T-helper 22 cell (primary cell): Measurements from ENCODE around the gene MEIOC.
"Not testable (repeated sequence)": the region's sequence is repeated elsewhere in the genome, so short reads cannot be mapped to it uniquely, and the experiment has no call there.

Source experiments
- DNase-seq: peaks from one replicate; pipeline ENCODE4 v3.0.0-alpha.2; 2020; ENCODE audit warnings: low read depth

Gene MEIOC

DNA sequence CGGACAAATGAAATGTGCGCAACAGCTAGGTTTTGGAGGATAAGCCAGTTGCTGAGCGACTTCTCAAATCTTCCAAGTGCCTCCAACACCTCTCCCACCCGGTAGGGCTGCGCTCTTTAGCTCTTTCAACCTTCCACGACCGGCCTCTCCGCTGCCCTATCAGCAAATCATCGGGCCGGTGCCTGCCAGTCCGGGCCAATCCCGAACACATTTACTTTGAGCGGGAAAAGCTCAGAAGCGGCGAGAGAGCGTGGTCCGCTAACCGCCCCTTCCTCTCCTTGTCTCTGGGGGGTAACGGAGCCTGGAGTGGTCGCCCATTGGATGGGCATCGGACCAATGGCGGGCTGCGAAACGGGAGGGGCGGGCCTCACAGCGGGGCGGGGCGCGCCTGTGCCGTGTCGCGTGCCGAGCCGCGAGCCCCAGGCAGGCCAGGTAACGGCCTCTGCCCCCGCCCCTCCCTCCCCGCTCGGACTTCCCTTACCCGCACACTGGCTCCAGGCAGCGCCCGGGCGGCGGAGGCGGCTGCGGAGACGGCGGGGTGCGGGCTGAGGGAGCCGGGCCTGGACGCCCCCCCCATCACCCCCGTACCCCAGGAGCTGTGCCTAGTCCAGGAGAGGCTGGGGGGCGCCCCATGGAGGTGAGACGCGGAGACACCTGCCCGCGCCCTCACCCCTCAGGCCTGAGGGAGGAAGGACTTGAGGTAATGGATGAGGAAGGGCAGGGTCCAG lies at the start of gene MEIOC:
TSS of gene MEIOC (plus strand) at position 486 of the 728 bp plus-strand sequence. CDS start at position 632, 146 bp downstream.
- no peak for DNase-seq

DNA sequence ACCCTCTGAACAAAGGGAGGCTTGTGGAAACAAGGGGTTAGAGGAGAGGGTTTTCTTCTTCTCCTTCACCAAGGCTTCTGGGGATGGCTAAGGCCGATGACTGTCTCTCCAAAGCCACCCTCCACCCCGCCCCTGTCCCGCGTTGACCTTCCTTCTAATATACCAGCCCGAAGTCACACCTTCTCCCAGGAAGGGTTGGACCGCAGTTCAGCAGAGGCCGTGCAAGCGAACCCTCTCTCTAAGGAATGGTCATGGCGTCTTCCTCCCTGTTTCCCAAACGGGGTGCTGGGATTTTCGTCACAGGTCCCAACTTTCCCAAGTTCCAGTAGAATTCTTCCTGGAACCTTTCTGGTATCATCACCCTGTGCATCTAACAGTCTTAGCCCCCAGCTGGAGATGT lies 49.6 kb upstream of the MEIOC start:
- no peak for DNase-seq

GRCh38 chr17:44607836-44608690 lies 48.2 kb upstream of the MEIOC start:
- no peak for DNase-seq

DNA sequence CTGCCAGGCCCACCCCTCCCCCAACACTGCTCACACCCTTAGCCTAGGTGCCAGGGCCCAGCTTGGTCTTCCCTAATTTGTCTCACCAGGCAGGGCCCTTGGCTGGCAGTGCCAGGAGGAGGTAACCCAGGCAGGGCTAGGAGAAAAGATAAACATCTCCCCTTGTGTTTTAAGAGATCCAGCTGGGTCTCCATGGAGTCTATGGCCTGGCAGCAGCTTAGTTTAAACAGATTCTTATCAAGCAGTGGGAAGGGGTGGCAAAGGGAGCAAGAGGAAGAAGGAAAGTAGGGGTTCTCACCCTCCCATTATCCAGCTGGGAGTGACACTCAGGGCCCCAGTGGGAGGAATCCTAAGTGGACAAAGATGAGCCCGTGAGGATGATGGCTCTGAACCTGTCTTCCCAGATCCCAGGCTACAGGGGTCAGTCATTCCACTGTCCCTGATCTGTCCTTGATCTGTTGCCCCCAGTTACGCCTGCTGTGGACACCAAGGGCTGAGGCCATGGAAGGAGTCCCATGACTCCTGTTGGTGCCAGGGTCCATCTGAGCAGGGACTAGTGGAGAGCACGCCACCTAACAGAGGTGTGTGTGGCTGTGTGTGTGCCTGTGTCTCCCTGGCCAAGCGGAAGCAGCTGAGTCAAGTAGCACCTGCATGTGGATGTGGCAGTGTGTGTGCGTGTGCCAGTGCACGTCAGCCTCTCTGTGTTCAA lies 47.4 kb upstream of the MEIOC start:
- no peak for DNase-seq

DNA sequence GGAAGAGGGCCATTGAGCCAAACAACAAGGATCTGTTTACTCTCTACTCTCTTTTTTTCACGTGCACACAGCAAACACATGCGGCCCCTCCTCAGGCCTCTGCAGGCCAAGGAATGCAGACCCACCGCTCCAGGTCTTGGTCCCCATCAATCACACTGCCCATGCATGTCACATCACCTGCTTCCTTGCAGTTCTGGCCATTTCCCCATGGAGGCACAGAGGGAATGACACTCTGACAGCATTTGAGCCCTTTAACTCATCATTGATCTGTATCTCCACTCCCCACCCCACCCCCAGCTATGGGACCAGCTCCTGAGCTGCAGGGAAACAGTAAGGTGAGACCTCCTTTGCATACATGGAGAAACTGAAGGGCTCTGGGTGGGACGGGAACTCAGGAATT lies 45.9 kb upstream of the MEIOC start:
- no peak for DNase-seq

DNA sequence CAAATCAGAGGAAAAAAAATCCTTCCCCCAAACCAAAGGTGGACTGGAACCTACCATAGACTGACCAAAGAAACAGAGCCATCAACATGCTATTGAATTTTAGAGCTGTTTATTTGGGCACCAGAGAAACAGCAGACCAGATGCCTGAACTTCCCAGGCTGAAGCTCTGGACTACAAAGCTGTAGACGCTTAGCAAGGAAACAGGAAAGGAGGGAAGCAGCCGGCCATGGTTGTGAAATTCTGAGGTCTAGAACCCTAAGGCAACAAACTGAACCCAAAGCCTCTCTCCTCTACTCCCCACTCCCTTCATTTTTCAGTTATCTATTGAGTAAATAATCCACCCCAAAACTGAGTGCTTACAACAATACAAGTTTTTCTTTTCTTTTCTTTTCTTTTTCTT lies 45.4 kb upstream of the MEIOC start:
- no peak for DNase-seq

DNA sequence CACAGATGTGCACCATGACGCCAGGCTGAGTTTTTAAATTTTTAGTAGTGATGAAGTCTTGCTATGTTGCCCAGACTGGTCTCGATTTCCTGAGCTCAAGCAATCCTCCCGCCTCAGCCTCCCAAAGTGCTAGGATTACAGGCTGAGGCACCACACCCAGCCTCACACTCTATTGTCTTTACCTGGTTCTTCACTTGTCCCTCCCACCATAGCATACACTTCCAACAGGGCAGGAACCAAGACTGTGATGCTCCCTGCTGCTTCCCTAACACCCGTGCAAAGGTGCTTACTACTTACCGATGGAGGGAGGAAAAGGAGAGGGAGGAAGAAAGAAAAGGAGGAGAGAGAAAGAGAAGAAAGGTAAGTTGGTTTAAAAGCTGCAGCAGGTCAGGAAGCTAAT lies 41.4 kb upstream of the MEIOC start:
- no peak for DNase-seq

DNA sequence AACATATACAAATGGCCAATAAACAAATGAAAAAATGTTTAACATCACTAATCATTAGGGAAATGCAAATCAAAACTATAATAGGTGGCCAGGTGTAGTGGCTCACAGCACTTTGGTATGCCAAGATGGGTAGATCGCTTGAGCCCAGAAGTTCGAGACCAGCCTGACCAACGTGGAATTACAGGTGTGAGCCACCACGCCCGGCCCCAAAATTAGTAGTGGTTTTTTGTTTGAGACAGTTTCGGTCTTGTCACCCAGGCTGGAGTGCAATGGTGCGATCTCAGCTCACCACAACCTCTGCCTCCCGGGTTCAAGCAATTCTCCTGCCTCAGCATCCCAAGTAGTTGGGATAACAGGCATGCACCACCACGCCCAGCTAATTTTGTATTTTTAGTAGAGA lies 37.6 kb upstream of the MEIOC start:
- DNase-seq, result not testable (repeated sequence)

GRCh38 chr17:44623070-44623725 lies 33.1 kb upstream of the MEIOC start:
- no peak for DNase-seq

DNA sequence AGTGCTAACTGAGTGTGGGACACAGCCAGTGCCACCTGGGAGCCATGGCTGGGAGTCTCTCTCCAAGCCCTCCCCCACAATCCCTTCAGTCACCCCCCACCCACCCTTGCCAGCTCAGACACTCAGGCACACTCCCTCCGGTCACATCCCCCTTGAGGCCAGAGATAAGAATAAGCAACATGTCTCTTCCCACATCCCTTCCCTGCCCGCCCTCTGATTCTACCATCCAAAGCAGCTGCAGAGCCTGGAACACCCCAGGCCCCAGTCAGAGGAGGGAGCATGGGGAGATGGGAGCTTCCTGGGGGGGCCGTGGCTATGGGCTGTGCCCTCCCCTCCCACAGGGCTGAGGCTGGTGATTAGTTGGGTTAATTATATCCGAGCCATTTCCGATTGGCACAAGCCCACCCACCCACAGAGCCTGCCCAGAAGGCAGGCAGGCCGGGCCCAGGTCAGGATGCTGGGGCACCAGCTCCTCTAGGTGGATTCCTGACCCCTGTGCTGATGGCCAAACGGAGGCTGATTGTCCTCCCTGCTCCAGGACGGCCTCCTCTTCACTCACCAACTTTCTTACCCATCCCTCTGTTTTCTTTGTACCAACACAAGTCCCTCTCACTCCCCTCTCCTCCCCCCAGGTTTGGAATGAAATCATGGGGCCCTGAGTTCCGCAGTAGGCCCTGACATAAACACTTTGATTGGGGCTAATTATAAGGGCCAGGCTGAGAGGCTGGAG lies 28.6 kb upstream of the MEIOC start:
- no peak for DNase-seq

GRCh38 chr17:44628243-44629188 lies 27.8 kb upstream of the MEIOC start:
- DNase-seq, result no peak

DNA sequence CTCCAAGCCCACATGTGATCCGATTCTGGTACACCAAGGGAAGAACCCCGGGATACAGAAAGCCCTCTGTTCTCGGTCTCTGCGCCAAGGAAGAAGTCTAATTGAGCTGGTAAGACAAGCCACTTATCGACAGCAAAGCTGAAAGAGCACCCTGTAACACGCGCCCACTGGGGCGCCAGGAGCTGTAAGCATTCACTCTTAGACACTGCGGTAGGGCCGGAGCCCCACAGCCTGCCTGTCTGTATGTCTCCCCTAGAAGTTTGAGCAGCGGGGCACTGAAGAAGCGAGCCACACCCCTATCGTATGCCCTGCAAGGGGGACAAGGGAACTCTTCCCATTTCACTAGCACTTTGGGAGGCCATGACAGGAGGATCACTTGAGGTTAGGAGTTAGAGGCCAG lies 27.0 kb upstream of the MEIOC start:
- no peak for DNase-seq

DNA sequence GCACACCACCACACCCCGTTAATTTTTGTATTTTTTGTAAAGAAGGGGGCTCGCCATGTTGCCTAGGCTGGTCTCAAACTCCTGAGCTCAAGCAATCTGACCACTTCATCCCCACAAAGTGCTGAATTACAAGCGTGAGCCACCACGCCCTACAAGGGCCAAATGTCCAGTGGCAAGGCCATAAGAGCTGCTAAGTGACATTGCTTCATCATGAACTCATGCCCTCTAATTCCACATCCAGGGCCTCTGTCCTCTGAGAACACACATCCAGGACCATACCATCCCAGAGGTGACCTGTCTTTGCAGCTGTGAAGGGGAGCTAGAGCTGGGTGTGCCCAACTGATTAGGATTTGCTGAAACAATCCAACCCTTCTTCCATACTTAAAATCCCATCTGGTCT lies 25.6 kb upstream of the MEIOC start:
- DNase-seq, result no peak

- DNase-seq, result no peak
Observed at GRCh38 chr17:44633998-44634397, 22.3 kb upstream of the MEIOC start.

GRCh38 chr17:44634401-44634800 lies 21.9 kb upstream of the MEIOC start:
- DNase-seq, result not testable (repeated sequence)

DNA sequence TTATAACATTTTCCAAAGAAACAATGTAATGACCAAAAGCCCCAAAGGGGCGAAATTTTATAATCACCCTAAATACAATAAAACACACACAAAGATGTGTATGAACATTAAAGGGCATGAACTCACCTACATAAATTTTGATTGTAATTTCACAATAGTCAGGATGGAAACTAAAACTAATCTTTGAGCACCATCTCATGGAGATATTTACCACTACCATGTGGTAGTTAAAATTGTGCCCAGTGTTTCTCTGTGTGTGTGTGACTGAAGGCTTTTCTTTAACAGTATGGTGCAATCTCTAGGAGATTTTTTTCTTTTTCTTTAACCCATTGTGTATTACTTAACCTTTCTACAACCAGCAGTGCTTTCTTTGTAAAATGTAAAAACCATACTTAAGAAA lies 19.7 kb upstream of the MEIOC start:
- DNase-seq, result no peak

DNA sequence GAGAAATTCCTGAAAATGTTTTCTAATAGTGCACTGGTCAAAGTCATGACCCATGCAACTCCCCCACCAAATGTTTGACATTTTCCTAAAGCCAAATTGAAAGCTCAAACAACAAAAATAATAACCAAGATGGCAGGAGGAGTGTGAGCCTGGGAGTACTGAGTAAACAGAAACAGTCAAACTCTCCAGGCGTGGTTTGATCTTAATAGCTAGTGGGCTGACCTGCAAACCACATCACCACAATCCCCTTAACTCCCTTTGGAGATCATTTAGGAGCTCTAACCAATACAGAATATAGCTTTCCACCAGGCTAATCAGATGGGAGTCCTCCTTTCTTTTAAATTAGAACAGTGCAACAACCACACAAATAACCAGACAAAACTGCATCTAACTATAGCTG lies 19.2 kb upstream of the MEIOC start:
- DNase-seq, result no peak

DNA sequence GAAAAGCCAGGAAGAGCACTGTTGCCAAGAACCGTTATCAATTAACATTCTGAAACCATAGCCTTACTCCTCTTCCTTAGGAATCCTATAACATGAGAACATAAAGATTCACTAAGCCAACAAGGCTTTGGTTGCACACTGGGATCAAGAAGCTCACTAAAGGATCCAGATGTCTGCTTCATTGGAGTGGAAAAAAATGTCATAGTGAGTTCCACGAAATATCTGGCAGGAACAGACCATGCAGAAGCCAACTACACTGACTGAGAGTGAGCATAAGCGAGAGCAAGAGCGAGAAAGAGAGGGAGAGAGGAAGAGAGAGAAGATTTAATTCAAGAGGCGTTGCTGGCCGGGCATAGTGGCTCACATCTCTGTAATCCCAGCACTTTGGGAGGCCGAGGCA lies 13.4 kb upstream of the MEIOC start:
- DNase-seq, result no peak

DNA sequence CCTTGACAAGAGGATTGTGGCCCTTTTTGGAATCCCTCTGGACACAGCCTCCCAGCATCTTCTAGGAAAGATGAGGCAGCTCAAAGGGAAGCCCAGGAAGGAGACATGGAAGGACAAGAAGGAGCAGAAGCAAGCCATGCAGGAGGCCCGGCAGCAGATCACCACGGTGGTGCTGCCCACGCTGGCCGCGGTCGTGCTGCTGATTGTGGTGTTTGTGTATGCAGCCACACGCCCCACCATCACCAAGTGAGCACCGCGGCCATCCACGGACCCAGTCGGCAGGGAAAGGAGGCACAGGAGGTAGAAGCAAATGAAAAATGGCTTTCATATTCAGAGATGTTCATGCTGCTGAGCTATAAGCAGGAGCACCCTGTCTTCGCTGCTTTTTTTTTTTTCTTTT lies 10.9 kb upstream of the MEIOC start:
- DNase-seq, result no peak

DNA sequence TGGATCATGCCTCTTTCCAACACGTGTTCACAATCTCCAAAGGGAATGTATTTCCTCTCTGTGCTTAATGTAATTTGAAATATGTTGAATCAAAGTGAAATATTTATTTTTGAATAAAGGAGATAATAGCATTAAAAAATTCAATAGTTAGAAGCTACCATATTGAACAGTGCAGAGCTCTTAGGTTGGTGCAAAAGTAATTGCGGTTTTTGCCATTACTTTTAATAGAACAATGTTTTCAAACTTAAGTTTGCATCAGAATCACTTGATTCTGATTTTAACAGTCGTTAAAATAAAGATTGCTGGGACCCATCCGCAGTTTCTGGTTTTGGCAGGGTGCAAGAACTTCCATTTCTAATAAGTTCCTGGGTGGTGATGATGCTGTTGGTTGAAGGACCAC lies 10.0 kb upstream of the MEIOC start:
- DNase-seq, result no peak
